GM18505 (cell line): ENCODE measurements around the gene NPFF.

Source experiments
- ATAC-seq: cut with Tn5 transposase; IDR thresholded peaks from one replicate; pipeline ENCODE4 v1.9.1; 2021; ENCODE audit not compliant: unreplicated experiment
- POLR2A ChIP-seq: IDR thresholded peaks from 4 replicates; pipeline ENCODE4 v1.6.1; 2011; ENCODE audit warnings: borderline replicate concordance; ENCODE audit not compliant: insufficient read depth, insufficient read length; ENCODE audit errors: extremely low read depth

NPFF gene

DNA sequence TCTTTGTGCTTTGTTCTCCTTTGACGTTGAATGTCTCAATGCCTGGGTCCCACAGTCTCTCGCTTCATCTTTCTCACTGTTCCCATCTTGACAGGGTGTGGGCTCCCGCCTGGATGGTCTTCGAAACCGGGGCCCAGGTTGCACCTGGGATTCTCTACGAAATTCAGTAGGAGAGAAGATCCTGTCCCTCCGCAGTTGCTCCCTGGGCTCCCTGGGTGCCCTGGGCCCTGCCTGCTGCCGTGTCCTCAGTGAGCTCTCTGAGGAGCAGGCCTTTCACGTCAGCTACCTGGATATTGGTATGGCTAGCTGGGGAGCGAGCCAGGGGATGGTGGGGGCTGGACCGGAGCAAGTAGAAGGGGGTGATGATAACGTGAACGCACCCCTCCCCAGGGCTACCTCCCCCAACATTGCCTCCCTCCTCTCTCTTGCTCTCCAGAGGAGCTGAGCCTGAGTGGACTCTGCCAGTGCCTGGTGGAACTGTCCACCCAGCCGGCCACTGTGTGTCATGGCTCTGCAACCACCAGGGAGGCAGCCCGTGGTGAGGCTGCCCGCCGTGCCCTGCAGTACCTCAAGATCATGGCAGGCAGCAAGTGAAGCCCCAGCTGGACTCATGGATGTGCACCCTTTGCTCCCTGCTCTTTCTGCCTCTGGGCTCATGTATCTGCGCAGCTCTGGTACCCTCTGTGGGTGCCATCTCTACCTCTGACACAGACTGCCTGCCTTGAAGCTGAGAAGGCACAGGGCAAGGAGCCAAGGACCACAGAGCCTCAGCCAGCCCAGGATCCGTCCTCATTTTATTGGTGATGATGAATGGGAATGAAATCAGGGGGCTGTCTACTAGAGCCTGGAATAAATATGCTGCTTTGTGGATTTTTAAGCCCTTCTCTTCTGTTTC is 1.5 kb downstream of the NPFF start:
- TF ChIP-seq POLR2A, result no peak
- ATAC-seq, result no peak

DNA sequence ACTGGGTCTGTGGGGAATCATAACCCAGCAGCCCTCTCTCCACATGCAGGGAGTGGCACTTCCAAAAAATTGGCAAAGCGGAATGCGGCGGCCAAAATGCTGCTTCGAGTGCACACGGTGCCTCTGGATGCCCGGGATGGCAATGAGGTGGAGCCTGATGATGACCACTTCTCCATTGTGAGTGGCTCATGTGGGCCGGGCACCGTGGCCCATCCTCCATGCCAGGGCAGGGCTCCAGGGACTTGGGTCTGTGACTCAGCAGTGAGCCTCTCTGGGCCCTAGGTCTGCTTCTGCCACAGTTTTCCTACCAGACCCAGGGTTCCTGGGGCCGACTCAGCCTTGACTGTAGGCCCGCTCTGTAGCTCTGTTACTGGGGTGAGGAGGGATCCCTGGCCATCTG is 2.2 kb downstream of the NPFF start:
- no peak for ATAC-seq
- no peak for TF ChIP-seq POLR2A

DNA sequence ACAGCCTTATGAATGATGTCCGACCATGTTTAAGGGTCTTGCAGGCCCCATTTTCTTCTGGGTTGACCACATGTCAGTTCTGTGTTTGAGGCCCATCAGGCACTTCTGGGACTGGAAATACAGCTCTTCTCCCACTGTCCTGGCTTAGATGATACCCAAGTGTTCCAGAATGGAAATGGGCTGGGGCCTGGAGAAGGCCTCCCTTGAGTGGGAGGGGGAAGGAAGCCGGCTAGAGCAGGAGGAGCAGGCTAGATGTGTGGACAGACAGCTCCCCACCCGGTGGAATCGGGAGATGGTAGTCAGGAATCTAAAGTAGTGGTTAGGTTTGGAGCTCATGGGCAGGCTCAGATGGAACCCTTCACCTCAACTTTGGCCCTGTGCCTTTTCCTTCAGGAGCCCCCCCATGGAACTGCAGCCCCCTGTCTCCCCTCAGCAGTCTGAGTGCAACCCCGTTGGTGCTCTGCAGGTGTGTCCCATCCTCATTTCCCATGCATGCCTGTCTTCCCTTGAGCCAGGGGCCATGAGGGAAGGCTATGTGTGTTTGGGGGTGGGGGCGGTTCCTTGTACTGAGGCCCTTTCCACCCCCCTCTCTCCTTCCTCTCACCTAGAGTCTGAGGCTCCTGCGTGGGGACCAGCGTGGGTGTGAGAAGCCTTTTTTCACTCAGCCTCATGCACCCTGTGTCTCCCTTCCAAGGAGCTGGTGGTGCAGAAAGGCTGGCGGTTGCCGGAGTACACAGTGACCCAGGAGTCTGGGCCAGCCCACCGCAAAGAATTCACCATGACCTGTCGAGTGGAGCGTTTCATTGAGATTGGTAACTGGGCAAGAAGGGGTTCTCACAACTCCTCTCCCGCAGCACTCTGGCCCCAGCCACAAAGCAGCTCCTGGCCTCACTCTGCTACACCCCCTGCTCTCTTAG is 3.0 kb downstream of the NPFF start:
- ATAC-seq, result no peak

DNA sequence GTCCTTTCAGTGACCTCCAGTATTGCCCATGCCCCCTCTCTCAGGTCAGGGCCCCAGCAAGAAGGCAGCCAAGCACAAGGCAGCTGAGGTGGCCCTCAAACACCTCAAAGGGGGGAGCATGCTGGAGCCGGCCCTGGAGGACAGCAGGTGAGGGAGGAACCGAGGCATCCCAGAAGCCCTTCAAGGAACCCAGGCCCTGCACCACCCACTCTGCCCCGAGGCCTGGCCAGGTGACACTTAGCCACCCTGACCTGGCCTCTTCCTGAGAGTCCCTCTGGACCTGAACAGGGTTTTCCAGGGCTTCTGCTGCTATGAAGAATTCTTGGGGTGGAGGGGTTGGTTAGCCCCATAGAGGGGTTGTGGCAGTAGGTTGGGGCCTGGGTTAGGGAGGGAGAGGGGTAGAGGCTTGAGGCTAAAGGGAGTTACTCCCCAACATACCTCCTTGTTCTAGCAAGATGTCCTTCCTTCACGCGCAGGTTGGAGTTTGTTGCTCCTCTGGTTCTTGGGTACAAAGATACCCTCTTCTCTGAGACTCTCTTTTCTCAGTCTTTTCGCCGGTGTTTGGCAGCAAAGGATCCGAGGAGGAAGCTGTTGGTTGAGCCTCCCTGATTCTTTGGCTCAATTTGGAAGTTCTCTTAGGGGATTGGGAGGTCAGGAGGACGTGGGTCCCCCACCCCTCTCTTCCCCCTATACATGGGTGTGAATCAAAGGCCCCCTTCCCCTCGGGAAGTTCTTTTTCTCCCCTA is 4.1 kb downstream of the NPFF start:
- no peak for TF ChIP-seq POLR2A
- no peak for ATAC-seq

More for the DNA sequence above, 3.0 kb downstream of the NPFF start:
- no peak for TF ChIP-seq POLR2A

DNA sequence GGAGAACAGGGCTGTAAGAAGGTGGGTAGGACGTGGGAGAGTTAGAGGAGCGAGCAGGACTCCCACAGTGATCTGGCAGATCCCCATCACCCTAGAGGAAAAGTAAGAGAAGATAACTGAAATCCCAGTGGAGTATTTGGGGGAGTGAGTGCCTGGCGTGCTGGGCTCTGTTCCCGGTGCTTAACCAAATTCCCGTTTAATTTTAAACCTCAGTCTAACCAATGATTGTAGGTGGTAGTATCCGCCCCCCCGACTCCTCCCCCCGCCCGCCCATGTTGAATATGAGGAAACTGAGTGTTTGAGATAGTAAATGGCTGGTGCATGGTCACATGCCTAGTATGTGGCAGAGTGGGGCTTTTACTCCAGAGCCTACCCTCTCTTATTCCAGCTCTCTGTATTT is 5.0 kb downstream of the NPFF start:
- no peak for ATAC-seq
- no peak for TF ChIP-seq POLR2A

DNA sequence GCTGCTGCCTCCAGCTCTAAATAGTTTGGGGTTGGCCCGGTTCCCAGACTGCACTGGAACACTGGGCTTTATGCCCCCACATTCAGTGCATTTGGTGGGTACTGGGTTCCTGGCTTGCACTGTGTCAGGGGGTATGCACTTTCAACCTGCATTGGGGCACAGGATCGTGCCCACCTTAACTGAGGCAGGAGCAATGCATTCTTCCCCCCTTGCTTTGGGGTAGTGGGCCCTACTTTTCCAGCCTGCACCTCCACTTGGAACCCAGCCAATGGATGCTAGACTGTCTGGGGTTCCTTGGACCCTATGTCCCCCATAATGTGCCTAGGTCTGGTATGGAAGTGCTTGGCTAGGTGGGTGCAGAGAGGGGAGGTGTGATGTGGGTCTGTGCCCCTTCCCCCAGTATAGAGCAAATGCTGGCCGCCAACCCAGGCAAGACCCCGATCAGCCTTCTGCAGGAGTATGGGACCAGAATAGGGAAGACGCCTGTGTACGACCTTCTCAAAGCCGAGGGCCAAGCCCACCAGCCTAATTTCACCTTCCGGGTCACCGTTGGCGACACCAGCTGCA is 5.6 kb downstream of the NPFF start:
- ATAC-seq, result no peak

DNA sequence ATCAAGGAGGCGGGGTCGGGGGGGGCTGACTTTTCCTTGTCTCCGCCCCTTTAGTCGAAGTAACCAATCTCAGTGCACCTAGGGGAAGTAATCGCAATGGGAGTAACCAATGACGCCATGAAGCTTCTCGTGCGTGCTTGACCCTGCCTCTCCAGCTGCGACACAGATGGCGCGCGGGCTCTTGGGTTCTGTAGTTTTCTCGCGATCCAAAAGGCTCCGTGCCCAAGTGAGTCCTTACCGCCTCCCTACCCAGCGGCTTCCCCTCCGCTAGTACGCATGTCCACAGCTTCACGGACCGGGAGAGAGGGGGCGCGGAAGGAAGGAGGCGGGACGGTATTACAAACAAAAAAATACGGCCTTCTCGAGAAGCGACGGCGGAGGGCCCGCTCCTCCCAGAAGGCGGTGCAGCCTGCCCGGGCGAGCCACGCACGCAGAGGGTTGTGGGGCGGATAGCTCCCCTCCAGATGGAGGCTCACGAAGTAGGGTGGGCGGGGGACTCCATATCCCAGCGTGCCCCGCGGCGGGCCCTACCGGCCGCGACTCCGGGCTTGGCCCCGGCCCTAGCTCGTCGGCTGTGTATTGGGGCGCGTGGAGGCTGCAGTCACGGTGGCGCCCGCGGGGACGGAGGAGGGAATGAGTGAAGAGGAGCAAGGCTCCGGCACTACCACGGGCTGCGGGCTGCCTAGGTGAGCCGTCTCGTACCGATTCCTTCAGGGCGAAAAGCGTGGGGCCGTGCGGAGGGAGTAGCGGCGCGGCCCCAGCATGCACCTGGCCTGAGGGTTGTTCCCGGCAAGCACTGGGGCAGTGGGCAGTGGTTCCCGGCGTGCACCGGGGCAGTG is 6.3 kb downstream of the NPFF start, which contains the start of gene TARBP2:
TSS of gene TARBP2 (plus strand) at position 508 of the 839 bp plus-strand sequence. CDS start at position 634, 126 bp downstream.
- peak; percentile 87 for TF ChIP-seq POLR2A
- peak; percentile 66 for ATAC-seq

More for the DNA sequence above, 5.6 kb downstream of the NPFF start:
- no peak for TF ChIP-seq POLR2A

DNA sequence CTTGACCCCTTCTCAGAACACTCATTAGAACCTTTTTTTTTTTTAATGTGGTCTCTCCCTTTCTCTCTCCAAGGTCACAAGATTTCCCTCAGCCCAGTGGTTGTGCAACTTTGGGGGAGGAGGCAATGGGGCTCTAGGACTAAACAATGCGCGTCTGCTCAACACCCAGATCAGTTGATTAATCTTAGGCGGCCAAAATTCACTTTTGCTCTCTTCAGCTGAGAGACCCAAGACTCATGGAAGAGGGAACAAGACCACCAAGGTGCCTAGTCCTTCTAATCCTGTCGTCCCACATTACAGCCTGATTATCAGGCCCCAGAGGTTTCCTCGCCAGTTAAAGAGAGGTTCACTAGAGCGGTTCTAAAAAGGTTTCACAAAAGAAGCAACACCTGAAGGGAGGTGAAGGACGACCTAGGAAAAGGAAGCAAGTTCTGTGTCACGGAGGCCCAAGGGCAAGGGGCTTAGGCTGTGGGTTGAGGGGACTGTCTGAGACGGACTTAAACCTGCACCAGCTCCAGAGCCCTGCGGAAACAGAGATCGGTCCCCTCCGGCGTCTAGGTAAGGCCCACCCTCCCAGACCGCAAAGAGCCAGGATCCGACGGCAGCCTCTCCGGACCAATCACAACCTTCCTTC is 7.0 kb downstream of the NPFF start:
- peak; percentile 81 for TF ChIP-seq POLR2A
- ATAC-seq, result no peak

DNA sequence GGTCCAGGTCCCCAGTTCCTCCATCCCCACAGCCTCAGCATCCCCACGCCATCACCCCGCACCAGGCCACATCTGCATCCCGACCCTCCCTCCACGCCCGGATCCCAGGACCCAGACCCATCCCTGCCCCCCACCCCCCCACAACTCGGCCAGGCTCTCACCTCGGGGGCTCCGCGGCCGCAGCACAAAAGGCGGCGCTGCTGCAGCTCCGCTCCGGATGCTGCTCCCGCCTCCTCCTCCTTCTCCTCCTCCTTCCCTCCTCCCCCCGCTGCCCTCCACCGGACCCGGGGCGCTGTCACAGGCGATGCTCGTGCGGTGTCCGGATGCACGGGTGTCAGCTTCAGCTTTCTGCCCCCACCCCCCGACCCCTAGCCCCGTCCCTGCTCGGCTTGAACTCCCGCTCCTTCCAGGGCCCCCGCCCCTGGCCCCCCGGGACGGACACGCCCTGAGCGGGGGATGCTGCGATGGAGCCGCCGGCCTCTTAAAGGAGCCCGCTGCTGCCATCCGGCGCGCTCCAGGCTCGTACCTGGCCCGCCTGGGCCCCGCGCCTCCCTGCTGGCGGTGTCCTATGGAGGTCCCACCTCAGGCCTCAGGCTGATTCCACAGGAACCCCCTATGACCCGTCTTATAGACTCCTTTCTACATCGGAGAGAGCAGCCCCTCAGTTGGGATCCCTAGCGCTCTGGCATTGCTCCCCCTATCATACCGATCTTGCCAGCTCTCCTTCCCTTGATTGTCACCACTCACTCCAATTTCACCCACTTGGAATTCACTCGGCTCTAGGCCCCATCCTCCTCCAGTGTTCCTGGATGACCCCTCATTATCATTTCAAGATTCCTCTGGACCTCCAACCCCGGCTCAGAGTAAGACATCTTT is 7.8 kb downstream of the NPFF start, which contains the start of gene MAP3K12:
TSS of gene MAP3K12 (minus strand) at position 193 of the 876 bp plus-strand sequence. CDS start 12,067 bp downstream, outside the sequence.
- ATAC-seq, result no peak
- no peak for TF ChIP-seq POLR2A

DNA sequence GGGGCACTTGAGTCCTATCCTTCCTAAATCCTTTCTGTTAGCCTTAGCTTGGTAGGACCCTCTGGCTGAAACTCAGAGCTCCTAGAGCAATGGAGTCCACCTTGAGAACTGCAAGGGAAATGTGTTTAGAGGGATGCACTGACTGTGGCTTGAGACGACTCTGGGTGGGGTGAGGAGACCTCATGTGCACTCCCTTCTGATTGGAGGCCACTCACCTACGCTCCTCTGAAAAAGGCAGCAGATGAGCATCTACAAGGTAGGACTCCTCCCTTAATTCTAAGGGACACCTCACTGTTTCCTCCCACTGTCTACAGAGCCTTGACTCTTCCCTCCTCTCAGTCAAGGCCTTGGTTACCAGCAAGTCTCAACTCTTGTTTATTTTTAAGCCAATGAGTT is 9.1 kb downstream of the NPFF start:
- ATAC-seq, result no peak
- TF ChIP-seq POLR2A, result no peak
